Measurements from ENCODE around the gene ANHX. TPM values are rescaled to one million over a fixed set of nuclear protein-coding genes. Genes with fewer than 3 reads are reported as not detected.

ANHX gene
- total RNA-seq, 1 experiment from 2014 or later: not detected

DNA sequence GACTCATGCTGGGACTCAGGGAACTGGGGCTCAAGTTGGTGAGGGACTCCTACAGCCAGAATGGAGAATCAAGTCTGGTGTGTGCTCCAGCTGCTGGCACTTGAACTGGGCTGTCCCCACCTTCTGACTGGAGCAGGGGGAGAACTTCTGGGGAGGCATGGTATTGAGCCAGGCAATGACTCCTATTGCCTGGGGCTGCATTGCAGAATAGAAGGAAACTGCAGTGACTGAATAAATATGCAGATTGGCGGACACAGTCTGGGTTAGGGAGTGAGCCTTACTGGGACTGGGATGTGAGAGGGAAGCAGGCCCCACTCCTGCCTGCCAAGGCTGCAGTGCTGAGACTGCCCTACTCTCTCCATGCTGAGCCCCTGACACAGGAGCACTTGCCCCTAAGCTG, 63.2 kb downstream of the ANHX start (continued):
- TF ChIP-seq, protein P1, sequence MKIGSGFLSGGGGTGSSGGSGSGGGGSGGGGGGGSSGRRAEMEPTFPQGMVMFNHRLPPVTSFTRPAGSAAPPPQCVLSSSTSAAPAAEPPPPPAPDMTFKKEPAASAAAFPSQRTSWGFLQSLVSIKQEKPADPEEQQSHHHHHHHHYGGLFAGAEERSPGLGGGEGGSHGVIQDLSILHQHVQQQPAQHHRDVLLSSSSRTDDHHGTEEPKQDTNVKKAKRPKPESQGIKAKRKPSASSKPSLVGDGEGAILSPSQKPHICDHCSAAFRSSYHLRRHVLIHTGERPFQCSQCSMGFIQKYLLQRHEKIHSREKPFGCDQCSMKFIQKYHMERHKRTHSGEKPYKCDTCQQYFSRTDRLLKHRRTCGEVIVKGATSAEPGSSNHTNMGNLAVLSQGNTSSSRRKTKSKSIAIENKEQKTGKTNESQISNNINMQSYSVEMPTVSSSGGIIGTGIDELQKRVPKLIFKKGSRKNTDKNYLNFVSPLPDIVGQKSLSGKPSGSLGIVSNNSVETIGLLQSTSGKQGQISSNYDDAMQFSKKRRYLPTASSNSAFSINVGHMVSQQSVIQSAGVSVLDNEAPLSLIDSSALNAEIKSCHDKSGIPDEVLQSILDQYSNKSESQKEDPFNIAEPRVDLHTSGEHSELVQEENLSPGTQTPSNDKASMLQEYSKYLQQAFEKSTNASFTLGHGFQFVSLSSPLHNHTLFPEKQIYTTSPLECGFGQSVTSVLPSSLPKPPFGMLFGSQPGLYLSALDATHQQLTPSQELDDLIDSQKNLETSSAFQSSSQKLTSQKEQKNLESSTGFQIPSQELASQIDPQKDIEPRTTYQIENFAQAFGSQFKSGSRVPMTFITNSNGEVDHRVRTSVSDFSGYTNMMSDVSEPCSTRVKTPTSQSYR (CRISPR knock-in tag; IDR thresholded peaks at IDR 0.05): no peak
- TF ChIP-seq, protein P2, sequence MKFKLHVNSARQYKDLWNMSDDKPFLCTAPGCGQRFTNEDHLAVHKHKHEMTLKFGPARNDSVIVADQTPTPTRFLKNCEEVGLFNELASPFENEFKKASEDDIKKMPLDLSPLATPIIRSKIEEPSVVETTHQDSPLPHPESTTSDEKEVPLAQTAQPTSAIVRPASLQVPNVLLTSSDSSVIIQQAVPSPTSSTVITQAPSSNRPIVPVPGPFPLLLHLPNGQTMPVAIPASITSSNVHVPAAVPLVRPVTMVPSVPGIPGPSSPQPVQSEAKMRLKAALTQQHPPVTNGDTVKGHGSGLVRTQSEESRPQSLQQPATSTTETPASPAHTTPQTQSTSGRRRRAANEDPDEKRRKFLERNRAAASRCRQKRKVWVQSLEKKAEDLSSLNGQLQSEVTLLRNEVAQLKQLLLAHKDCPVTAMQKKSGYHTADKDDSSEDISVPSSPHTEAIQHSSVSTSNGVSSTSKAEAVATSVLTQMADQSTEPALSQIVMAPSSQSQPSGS (CRISPR knock-in tag; IDR thresholded peaks at IDR 0.05; ENCODE audit: borderline replicate concordance, low read depth): no peak
- no peak for TF ChIP-seq NR1H2 (CRISPR knock-in tag; IDR thresholded peaks at IDR 0.05)
- TF ChIP-seq, protein P3, sequence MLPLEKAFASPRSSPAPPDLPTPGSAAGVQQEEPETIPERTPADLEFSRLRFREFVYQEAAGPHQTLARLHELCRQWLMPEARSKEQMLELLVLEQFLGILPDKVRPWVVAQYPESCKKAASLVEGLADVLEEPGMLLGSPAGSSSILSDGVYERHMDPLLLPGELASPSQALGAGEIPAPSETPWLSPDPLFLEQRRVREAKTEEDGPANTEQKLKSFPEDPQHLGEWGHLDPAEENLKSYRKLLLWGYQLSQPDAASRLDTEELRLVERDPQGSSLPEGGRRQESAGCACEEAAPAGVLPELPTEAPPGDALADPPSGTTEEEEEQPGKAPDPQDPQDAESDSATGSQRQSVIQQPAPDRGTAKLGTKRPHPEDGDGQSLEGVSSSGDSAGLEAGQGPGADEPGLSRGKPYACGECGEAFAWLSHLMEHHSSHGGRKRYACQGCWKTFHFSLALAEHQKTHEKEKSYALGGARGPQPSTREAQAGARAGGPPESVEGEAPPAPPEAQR (CRISPR knock-in tag; IDR thresholded peaks at IDR 0.05): no peak
- TF ChIP-seq GRHL2 (CRISPR knock-in tag; IDR thresholded peaks at IDR 0.05; ENCODE audit: insufficient replicate concordance, severe bottlenecking): no peak
- TF ChIP-seq ZNF416 (CRISPR knock-in tag; IDR thresholded peaks at IDR 0.05): no peak

Other genes starting within 250 kb of the ANHX start
- gene ZNF26, start 249.5 kb downstream of the ANHX start, total RNA-seq (2021): 11.9 to 14.6 TPM (median 13.5 TPM) in 3 replicates
- gene ZNF84, start 198.4 kb downstream of the ANHX start, total RNA-seq (2021): 26.3 to 28.8 TPM (median 28.3 TPM) in 3 replicates
- gene ZNF140, start 155.0 kb downstream of the ANHX start, total RNA-seq (2021): 10.3 to 13.8 TPM (median 12.8 TPM) in 3 replicates
- gene ZNF891, start 105.6 kb downstream of the ANHX start, total RNA-seq (2021): 3.4 to 3.8 TPM (median 3.4 TPM) in 3 replicates
- 10.1 to 11.7 TPM (median 10.5 TPM) in 3 replicates for gene ZNF10, start 105.2 kb downstream of the ANHX start, total RNA-seq (2021)
- gene ZNF268, start 54.4 kb downstream of the ANHX start, total RNA-seq (2021): 17.3 to 25.3 TPM (median 21.3 TPM) in 3 replicates

Measured in WTC11 (cell line).